ENCODE measurements around the gene RBM34. TPM values are rescaled to one million over a fixed set of nuclear protein-coding genes. Genes with fewer than 3 reads are reported as not detected.

Gene RBM34
- total and polyA plus RNA-seq, 9 donors = 24.5 to 62.1 (median 56.1) TPM

DNA sequence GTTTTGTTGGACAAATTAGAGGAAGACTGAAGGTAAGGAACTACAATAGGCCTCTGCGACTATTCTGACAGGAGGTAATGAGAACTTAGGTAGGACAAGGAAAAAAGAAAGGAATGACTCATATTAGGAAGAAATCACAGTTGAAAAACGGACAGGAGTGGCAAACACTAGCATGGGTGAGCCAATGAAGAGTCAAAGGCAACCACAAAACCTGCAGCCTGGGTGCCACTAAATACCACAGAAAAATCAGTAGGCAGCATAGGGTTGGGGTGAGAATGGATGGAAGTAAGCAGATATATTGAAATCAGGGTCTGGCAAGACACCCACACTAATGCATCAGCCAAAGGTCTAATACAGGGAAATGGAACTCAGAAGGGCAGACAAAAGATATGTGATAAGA is 10.0 kb downstream of the RBM34 start:
- WGBS, 3 donors = 94% methylated on average over 2 of the region's 2 CpGs
- no peaks in the 10 kb centered on the region for H3K4me1 ChIP-seq (ENCODE audit: insufficient read depth)
- no peak for TF ChIP-seq POLR2A (IDR thresholded peaks at IDR 0.05)
- H3K4me3 ChIP-seq = no peak overlapping the region
- no peaks in the 10 kb centered on the region for H3K9me3 ChIP-seq
- no peaks in the 10 kb centered on the region for H3K27me3 ChIP-seq
- H3K27ac ChIP-seq = no peak overlapping the region
- intact Hi-C loops (cut with DNase I) = no loop called here
- no peak for DNase-seq
- H3K36me3 ChIP-seq = no peaks in the 10 kb centered on the region

DNA sequence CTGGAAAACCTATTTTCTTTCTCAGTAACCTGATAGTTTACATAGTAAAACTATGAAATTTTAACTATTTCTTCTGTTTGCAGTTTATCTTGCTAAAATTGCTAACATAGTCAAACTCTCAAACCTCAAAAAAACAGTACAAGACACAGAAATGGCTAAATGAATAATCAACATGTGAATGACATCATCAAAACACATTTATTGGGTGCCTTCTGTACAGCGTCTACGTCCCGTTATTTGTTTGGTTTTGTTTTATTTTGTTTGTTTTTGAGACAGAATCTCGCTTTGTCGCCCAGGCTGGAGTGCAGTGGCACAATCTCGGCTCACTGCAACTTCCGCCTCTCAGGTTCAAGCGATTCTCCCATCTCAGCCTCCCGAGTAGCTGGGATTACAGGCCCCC is 11.2 kb downstream of the RBM34 start:
- Histone ChIP-seq H3K27me3 (no peaks in the 10 kb centered on the region), H3K4me3 (no peak overlapping the region), H3K9me3 (no peaks in the 10 kb centered on the region), H3K4me1 (ENCODE audit: insufficient read depth) (no peaks in the 10 kb centered on the region), H3K27ac (no peak overlapping the region), H3K36me3 (no peaks in the 10 kb centered on the region)
- no peak for TF ChIP-seq CTCF (IDR thresholded peaks at IDR 0.05)
- no peak for TF ChIP-seq POLR2A (IDR thresholded peaks at IDR 0.05)
- no peak for TF ChIP-seq EP300 (IDR thresholded peaks at IDR 0.05)
- WGBS, 3 donors = 93 to 94% (median 94%) methylated on average over 9 of the region's 9 CpGs
- intact Hi-C loops (cut with DNase I) = no loop called here
- DNase-seq = no peak

DNA sequence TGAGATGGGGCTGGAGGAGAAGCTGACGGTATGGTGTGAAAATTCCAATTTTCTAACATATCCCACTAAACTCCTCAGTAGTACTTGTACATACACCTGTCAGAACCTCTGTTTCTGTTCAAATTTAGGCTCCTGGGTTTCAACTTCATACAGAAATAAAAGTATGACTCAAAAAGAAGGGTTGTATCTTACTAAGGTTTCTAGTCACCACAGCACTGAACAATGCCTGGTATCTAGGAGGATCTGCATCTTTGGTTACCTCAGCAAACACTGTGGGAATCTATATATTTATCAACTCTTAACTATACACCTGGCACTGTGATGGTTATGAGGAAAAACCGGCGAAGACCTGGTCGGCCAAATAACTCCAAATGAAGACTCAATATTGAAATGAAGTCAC is 13.8 kb downstream of the RBM34 start:
- Histone ChIP-seq H3K4me3 (no peak overlapping the region), H3K9me3 (no peaks in the 10 kb centered on the region), H3K4me1 (ENCODE audit: insufficient read depth) (no peaks in the 10 kb centered on the region), H3K36me3 (no peaks in the 10 kb centered on the region), H3K27ac (no peak overlapping the region), H3K27me3 (no peaks in the 10 kb centered on the region)
- intact Hi-C loops (cut with DNase I) = no loop called here
- TF ChIP-seq EP300 (IDR thresholded peaks at IDR 0.05) (no peak), POLR2A (IDR thresholded peaks at IDR 0.05) (no peak), CTCF (IDR thresholded peaks at IDR 0.05) (no peak)
- no peak for DNase-seq
- WGBS, 3 donors = 91 to 94% (median 94%) methylated on average over 4 of the region's 4 CpGs

GRCh38 chr1:235145639-235146038 is 15.4 kb downstream of the RBM34 start:
- Histone ChIP-seq H3K9me3 (no peaks in the 10 kb centered on the region), H3K36me3 (no peaks in the 10 kb centered on the region), H3K4me3 (no peak overlapping the region), H3K4me1 (ENCODE audit: insufficient read depth) (no peaks in the 10 kb centered on the region), H3K27me3 (no peaks in the 10 kb centered on the region), H3K27ac (no peak overlapping the region)
- intact Hi-C loops (cut with DNase I) = no loop called here
- no peak for DNase-seq
- 84 to 91% (median 86%) methylated on average over 6 of the region's 6 CpGs for WGBS, 3 donors
- no peak for TF ChIP-seq POLR2A (IDR thresholded peaks at IDR 0.05)
- no peak for TF ChIP-seq EP300 (IDR thresholded peaks at IDR 0.05)
- no peak for TF ChIP-seq CTCF (IDR thresholded peaks at IDR 0.05)

- no peaks in the 10 kb centered on the region for H3K9me3 ChIP-seq
- H3K36me3 ChIP-seq = no peaks in the 10 kb centered on the region
- intact Hi-C loops (cut with DNase I) = no loop called here
- no peak for DNase-seq
- 82 to 95% (median 92%) methylated on average over 4 of the region's 4 CpGs for WGBS, 3 donors
- H3K27me3 ChIP-seq = no peaks in the 10 kb centered on the region
- H3K27ac ChIP-seq = no peak overlapping the region
- no peak overlapping the region for H3K4me3 ChIP-seq
- TF ChIP-seq EP300 (IDR thresholded peaks at IDR 0.05) = no peak
- no peak for TF ChIP-seq CTCF (IDR thresholded peaks at IDR 0.05)
- TF ChIP-seq POLR2A (IDR thresholded peaks at IDR 0.05) = no peak
- H3K4me1 ChIP-seq (ENCODE audit: insufficient read depth) = no peaks in the 10 kb centered on the region
Observed at GRCh38 chr1:235142991-235143390, 18.1 kb downstream of the RBM34 start.
